GM18507 (cell line): Measurements from ENCODE around the gene CTIF.

ENCODE experiments used
- DNase-seq: peaks from one replicate; pipeline ENCODE4 v3.0.0; 2011; ENCODE audit warnings: low read depth; ENCODE audit not compliant: insufficient read length; ENCODE audit errors: extremely low spot score
- FAIRE-seq: peaks from 2 replicates; lab custom pipeline; 2011; peaks lifted over from hg19 to GRCh38; lab: Jason Lieb, UNC

CTIF gene

DNA sequence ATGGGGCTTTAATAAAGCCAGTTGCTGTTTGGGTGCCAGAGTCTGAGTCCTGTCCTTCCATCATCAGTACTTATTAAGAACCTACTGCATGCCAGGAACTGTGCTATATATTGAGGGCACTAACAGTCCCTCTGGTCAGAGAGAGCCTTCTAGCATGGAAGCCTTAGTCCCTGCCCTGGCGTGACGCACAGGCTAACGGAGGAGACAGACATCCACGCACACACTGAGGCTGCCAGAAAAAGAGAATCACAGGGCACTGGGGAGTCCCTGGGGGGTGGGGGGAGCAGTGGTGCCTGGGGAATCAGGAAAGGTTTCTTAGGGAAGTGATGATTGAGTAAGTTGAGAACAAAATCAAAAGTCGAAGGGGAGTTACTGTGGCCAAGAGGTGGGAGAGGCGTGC, 31.5 kb downstream of the CTIF start:
- FAIRE-seq (no peak), DNase-seq (no peak)

DNA sequence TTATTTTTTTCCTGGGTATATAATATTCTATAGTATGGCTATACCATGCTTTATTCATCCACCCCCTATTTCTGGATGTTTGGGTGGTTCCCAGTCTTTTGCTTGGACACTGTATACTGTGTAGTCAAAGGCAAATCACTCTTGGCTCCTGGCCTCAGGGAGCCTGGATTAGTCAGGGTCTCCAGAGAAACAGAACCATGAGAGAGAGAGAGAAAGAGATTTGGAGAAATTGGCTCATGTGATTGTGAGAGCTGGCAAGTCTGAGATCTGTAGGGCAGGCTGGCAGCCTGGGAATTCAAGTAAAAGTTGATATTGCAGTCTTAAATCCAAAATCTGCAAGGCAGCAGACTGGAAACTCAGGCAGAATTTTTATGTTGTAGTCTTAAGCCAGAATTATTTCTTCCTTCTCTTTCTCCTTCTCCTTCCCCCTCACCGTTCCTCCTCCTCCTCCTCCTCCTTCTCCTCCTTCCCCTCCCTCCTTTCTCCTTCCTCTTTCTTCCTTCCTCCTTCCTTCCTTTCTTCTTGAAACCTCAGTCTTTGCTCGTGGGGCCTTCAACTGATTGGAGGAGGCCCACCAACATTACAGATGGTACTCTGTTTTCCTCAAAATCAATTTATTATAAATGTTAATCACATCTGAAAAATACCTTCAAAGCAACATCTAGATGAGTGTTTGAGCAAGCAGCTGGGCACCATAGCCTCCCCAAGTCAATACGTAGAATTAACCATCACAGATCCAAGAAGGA, 33.0 kb downstream of the CTIF start:
- FAIRE-seq = no peak
- no peak for DNase-seq

DNA sequence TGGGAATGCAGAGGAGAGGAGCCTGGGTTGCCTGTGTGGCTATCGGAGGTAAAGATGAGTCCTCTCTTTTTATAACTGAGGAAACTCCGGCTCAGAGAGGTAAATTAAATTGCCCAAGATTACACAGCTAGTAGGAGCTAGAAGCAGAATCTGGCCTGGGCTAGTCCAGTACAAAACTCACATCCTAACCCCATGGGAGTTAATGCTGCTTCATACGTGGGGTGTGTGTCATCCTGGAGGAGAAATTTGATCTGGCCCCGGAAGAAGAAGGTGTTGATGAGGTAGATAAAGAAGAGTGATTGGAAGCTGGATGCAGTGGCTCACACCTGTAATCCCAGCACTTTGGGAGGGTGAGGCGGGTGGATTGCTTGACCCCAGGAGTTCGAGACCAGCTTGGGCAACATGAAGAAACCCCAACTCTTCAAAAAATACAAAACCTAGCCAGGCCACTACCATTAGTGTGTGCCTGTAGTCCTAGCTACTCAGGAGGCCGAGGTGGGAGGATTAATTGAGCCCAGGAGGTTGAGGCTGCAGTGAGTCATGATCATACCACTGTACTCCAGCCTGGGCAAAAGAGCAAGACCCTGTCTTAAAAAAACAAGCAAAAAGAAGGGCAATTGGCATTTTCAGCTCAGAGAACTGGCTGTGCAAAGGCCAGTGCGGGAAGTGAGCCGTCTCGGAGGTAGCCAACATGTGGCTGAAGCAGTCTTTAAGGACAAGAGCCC, 33.7 kb downstream of the CTIF start:
- FAIRE-seq = no peak
- no peak for DNase-seq

DNA sequence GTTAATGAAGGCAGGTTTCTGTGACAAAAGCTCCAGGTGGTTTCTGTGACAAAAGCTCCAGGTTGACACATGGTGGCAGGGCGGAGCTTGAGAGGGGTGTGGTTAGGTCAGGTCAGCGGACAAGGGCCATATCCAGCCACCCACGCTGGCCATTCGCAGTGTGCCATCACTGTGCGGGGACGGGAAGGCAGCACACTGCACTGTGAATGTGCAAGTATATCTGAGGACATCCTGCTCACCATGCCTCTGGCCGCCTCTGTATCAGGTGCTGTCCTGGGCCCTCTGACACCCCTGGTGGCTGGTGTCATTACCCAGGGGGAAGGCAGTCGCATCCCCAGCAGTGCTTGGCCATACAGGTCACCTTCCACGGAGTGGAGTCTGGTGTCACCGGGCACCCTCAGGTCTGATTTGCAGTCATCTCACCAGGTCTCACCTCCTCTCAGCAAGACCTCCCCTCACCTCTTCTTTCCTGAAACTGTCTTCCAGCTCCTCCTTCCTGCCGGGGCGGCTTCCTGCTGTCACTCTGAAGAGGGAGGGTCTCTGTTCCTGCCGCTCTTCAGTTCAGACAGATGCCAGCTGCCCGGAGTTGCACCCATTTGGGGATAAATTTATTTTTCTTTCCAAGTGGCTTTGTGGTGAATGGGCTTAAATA, 34.9 kb downstream of the CTIF start:
- no peak for DNase-seq
- no peak for FAIRE-seq

DNA sequence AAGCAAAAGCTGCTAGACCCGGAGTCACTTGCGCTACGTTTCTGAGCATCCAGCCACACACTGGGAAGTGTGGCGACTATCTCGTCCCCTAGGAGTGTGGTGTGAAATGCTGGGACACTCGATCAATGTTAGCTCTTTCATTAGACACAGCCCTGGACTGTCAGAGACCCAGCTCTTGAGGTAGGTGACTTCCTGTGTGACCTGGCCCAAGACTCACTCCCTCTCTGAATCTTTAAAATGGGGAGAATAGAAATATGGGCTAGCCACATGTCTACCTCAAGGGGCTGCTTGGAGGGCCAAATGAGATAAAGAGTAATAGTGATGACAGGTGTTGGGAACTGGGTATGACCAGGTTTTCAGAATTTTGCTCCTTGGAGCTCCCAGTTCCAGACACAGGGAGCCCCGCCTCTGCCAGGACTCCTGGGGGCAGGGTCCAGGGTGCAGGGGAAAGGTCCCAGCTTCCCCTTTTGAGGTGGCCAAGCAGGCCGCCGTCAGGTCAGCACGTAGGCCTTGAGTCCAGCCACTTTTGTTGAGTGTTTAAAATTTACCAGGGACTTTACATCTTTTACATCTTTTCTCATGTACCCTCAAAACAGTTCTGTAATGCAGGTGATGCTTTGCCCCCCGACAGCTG, 36.0 kb downstream of the CTIF start:
- DNase-seq (no peak), FAIRE-seq (no peak)

DNA sequence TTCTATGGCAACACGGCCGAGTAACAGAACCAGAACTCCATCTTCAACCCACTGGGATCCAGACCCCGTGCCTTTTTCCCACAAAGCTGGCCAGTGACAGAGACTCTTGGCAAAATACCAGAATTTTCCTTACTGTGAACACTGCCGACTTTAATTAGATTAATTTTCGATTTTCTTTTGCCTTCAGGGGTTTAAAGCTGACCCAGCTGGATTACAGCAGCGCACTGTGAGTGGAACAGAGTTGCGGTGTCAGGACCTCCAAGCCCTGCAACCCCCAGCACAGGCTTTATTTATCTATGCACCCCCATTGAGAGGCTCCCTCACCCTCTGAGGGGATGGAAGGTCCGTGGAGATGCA, 36.4 kb downstream of the CTIF start:
- no peak for FAIRE-seq
- no peak for DNase-seq

DNA sequence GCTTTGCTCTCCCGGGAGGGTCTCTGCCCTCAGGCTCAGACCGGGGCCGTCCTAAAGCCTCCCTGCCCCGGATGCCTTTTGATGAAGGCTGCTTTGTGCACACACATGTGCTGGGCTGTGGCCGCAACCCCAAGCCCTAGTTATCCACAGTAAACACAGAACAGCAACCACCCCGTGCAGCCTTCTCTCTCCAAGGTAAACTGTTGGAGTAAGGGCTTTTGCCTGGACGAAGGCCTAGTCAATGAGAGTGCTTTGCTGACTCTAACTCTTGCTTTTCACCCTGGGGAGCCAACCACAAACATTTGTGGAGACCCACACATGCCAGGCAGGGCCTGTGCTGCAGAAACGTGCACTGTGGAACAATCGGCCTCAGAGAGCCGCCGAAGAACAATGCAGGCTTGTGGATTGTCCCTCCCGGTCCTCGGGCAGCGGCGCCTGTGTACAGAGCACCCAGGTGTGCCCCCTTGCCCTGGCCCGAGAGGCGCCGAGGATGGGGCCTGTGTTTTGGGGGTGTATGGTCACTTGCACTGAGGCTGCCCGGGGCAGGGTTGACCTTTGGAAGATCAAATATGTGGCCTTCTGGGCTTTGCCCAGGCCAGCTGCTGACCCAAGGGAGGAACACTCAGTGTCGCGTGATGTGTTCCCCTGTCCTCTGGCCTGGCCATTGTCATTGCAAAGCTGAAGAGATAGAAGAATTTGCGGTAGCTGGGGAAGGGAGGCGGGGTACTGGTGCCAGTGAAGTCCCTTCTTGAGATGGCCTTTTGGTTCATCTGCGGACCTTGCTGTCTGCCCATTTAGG, 37.0 kb downstream of the CTIF start:
- no peak for FAIRE-seq

DNA sequence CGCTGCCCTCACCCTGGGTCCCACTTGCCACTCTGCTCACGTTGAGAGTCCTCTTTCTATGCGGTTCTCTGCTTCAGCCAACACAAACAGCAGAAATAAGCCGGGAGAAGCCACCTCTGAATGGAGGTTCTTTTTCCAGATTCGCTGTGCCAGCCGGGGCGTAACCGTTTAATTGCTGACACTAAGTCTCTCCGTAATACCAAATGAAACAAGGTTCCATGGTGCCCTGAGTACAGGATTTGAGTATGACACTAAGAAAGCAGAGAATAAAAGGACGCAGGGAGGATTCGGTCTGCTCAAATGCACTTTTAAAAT, 37.6 kb downstream of the CTIF start:
- FAIRE-seq (no peak), DNase-seq (no peak)

More for the DNA sequence above, 37.0 kb downstream of the CTIF start:
- DNase-seq = no peak

DNA sequence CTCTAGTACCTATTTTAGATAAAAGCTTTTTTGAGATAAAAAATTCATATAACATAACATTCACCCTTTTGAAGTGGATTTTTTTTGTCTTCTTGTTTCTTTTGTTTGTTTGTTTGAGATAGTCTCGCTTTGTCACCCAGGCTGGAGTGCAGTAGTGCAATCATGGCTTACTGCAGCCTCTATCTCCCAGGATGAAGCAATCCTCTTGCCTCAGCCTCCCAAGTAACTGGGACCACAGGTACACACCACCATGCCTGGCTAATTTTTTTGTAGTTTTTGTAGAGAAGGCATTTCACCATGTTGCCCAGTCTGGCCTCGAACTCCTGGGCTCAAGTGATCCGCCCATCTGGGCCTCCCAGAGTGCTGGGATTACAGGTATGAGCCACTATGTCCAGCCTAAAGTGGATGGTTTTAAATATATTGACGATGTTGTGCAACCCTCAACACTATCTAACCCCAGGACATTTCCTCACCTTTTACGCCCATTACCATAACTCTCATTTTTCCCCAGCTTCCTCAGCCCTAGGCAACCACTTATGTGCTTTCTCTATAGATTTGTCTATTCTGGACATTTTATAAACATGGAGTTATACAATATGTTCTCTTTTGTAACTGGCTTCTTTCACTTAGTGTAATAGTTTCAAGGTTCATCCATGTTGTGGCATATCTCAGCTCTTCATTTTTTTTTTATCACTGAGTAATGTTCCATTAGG, 38.8 kb downstream of the CTIF start:
- FAIRE-seq = no peak
- DNase-seq = no peak

DNA sequence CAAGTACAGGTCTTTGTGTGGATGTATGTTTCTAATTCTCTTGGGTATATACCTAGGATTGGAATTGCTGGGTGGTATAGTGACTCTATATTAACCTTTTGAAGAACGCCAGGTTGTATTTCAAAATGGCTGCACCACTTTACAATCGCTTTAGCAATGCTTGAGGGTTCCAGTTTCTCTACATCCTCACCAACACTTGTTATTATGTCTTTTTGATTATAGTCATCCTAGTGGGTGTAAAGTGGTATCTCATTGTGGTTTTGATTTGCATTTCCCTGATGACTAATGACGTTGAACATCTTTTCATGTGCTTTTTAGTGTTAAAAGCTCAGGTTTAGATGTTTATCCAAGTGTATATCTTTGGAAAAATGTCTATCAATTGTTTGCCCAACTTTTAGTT, 39.5 kb downstream of the CTIF start:
- DNase-seq (no peak), FAIRE-seq (no peak)

DNA sequence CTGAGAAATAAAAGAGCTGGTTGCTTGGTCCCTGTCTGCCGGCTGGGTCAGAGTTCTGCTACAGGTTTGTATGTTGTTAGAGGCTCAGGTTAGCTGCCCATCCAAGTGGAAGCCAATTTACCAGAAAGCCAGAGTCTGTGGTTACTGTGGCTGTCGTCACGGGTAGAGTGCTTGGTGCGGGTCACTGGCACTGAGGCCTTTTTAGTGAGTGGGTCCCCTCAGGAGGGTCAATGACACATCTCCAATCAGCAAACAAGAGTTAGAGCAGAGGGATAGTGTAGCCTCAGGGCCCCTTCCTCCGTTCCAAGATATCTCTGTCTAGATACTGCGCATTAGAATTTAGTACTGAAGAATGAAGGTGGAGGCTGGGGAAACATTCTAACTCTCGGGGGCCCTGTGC, 41.2 kb downstream of the CTIF start:
- FAIRE-seq (no peak), DNase-seq (no peak)

DNA sequence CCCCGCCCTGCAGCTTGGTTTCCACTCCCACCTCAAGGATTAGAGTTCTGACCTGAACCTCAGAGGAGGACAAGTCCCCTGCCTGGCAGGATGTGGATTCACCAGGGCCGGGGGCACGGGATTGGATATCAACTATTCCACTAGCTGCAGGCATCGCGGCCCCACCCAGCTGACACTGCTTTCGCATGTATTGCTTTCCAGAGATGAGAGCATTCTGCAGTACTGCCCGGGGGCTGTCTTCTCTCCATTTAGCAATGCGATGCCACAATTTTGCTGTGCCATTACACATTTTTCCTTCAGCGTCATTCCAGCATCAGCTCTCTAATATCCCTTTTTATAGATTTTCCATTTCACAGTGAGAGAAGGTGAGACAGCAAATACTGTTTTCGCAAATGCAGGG, 42.0 kb downstream of the CTIF start:
- FAIRE-seq (no peak), DNase-seq (no peak)

DNA sequence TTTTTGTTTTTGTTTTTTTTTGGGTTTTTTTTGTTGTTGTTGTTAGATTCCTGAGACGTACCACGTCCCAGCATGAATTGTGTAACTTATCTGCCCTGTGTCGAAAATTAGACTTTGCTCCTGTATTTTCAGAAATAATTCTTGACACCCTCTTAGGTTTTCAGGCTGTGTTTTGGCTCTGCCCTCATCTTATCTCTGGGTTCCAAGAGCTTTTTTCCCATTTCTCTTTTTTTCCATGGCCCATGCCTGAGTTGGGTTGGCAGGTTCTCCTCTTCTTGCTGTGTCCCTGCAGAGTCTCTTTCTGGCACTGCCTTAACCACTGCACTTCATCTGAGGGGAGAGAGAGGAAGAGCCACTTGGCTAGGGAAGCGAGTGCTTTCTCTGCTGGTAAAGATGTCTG, 42.4 kb downstream of the CTIF start:
- FAIRE-seq (no peak), DNase-seq (no peak)

DNA sequence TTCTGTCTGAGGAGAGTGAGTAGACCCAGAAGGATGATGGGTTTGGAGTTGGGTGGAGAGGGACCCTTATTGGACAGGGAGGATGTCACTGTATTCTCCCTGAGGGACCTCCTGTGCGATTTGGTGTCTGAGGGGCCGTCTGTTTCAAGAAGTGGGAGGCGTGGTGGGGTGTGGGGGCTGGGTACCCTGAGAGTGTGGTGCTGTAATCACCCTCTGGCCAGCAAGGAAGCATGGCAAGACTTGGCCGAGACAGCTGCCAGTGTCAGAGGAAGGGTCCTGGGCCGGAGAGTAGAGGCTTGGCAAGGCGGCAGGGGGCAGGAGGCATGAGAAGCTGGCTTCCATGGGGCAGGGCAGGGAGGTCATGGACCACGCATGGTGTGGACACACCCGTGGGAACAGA, 43.1 kb downstream of the CTIF start:
- DNase-seq = no peak
- no peak for FAIRE-seq

DNA sequence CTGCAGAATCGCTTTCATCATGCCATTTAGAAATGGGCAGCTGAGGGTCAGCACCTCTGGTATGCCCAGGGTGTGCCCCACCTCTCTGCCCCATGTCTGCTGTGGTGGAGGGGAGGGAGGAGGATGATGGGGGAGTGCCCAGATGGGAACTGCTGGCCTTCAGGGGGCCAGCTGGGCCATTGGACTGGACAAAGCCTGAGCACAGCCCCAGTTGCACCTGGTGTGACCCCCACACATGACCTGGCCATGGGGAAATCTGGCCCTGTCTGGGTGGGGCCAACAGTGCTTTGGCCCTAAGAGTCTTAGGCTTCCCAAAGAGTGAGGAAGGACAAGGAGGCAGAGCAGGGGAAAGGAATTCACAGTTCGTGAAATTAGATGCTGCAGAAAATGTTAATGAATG, 44.1 kb downstream of the CTIF start:
- no peak for FAIRE-seq
- DNase-seq = no peak

DNA sequence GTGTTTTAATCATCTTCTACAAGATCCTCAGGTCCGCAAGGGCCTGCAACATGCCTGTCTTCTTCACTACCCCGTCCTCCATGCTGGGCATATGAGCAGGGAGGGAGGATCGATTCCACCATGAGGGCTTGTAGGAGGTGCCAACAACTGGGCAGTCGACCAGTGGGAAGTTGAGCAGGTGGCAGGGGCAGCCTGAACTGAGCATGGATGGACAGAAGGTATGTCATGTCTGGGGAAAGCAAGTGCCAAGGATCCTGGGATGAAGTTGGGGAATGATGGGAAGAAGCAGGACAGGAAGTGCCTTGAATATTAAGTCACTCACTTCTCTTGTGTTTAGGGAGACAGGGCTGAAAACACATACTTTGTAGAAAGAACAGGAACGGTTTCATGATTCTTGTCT, 44.7 kb downstream of the CTIF start:
- FAIRE-seq (no peak), DNase-seq (no peak)

DNA sequence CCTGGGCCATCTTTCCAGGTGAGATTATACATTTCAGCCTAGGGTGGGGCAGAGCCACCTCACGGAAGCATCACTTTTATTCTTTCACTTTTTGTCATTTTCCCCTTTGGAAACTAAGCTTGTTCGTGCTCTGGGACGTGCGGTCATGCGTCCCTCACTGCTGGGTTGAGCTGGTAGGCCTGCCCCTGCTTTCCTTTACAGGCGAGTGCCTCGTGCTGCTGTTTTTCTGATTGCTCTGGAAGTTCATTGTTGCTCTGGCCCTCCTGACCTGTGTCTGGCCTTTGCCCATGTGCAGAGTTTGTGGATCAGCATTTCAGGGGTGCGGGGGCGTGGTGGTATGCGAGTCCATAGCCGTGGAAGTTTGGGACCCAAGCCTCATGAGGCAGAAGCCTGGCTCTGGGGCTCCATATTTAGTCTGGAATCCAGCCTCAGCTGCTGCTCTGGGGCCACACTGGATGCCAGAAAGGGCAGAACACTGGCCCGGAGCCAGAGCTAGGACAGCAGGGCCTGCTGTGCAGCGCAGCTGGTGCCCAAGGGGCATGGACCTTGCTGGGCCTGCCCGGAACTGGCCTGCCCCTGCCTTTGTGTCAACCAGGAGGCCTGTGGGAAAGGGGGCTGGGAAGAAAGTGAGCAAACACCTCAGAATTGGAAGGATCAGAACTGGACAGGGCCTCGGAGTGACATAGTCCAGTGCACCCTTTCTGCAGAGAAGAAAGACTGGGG, 51.1 kb downstream of the CTIF start:
- FAIRE-seq = no peak
- no peak for DNase-seq

DNA sequence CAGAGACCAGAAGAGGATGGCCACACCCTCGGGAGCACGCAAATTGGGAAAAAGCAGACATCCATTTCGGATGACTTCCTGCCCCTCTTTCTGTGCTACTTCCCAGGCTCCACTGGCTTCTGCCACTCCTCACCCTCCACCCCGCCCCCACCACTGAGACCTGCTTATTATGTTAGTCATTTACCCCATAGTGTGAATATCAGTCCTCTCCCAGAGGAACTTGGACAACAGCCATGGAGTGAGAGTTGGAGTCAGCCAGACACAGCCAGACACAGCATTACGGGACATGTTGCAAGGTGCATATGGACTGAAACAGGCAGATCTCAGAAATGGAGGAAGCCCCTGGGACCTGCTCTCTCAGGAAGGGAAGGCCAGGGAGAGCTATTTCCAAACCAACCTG, 51.8 kb downstream of the CTIF start:
- no peak for FAIRE-seq

More for the DNA sequence above, 51.8 kb downstream of the CTIF start:
- no peak for DNase-seq
